ENCODE results near the gene TNIP2.

- no peak for TF ChIP-seq CTCF (IDR thresholded peaks at IDR 0.05)
- TF ChIP-seq EZH2 (IDR thresholded peaks at IDR 0.05; ENCODE audit: borderline replicate concordance, insufficient read depth, low read depth, low read length, poor library complexity, severe bottlenecking), result no peak
These were observed 31.3 kb upstream of the TNIP2 start for GRCh38 chr4:2787230-2788100.
